Chondrocyte (in vitro differentiated cells): ENCODE data around the gene CHRNA1. TPM values are rescaled to one million over a fixed set of nuclear protein-coding genes. Genes with fewer than 3 reads are reported as not detected.
A peak's percentile ranks its signal among the peaks of the same experiment; 100 is the strongest.

Source experiments
- DNase-seq: peaks from one replicate; pipeline ENCODE4 v3.0.0; 2021; ENCODE audit warnings: mixed read lengths, low spot score
- H3K27ac Mint-ChIP-seq: one replicate; pipeline ENCODE4 v1.8.0; 2021; ENCODE audit warnings: mild to moderate bottlenecking, moderate library complexity, mixed read lengths; ENCODE audit not compliant: unreplicated experiment
- H3K27me3 Mint-ChIP-seq: 2 replicates; pipeline ENCODE4 v1.8.0; 2021; ENCODE audit warnings: low read depth, mixed read lengths
- H3K36me3 Mint-ChIP-seq: 2 replicates; pipeline ENCODE4 v1.8.0; 2021; ENCODE audit warnings: low read depth, mixed read lengths
- H3K4me1 Mint-ChIP-seq: 2 replicates; pipeline ENCODE4 v1.8.0; 2021; ENCODE audit warnings: low read depth, mild to moderate bottlenecking, mixed read lengths
- H3K4me3 Mint-ChIP-seq: one replicate; pipeline ENCODE4 v1.8.0; 2021; ENCODE audit warnings: mild to moderate bottlenecking, moderate library complexity, mixed read lengths; ENCODE audit not compliant: unreplicated experiment
- H3K9me3 Mint-ChIP-seq: 2 replicates; pipeline ENCODE4 v1.8.0; 2021; ENCODE audit warnings: low read depth, mixed read lengths
- total RNA-seq: library from RNA; stranded (reverse); gene quantifications from 3 replicates; pipeline ENCODE4 v1.2.1, GENCODE V29; 2021
- TF ChIP-seq, protein P1 (sequence below): fragments of 200-600 bp; sonication (generic); IDR thresholded peaks from 2 replicates; pipeline ENCODE4 v1.5.0; 2021; ENCODE audit warnings: antibody characterized with exemption, mild to moderate bottlenecking, moderate library complexity

The CHRNA1 gene
- total RNA-seq, 1 donor from 2014 or later, result 0.30 TPM

DNA sequence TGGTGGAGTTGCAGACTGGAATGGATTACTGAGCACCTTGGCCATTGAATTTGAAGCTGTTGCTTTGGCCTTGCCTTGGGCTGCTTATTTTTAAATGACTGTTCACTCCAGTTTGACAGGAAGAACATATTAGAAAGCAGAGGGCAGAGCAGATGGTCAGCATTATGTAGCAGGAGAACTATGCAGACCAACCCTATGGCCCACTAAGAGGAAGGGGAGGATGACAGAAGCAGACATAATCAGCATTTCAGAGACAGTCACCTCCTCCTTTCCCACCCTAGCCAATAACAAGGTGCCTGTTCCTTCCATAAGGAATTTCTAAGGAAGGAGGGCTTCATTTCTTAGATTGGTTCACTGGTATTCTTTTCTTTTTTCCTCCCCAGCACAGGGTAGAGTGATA lies 2.4 kb downstream of the CHRNA1 start:
- H3K27me3 Mint-ChIP-seq, result no peaks in the 10 kb centered on the region
- TF ChIP-seq, protein P1, sequence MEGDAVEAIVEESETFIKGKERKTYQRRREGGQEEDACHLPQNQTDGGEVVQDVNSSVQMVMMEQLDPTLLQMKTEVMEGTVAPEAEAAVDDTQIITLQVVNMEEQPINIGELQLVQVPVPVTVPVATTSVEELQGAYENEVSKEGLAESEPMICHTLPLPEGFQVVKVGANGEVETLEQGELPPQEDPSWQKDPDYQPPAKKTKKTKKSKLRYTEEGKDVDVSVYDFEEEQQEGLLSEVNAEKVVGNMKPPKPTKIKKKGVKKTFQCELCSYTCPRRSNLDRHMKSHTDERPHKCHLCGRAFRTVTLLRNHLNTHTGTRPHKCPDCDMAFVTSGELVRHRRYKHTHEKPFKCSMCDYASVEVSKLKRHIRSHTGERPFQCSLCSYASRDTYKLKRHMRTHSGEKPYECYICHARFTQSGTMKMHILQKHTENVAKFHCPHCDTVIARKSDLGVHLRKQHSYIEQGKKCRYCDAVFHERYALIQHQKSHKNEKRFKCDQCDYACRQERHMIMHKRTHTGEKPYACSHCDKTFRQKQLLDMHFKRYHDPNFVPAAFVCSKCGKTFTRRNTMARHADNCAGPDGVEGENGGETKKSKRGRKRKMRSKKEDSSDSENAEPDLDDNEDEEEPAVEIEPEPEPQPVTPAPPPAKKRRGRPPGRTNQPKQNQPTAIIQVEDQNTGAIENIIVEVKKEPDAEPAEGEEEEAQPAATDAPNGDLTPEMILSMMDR, result no peak
- DNase-seq, result no peak
- H3K36me3 Mint-ChIP-seq, result no peaks in the 10 kb centered on the region
- peaks cover 59% of the 10 kb centered on the region for H3K4me1 Mint-ChIP-seq
- peak overlapping the region; percentile 92 for H3K27ac Mint-ChIP-seq
- no peaks in the 10 kb centered on the region for H3K9me3 Mint-ChIP-seq
- no peak overlapping the region for H3K4me3 Mint-ChIP-seq

DNA sequence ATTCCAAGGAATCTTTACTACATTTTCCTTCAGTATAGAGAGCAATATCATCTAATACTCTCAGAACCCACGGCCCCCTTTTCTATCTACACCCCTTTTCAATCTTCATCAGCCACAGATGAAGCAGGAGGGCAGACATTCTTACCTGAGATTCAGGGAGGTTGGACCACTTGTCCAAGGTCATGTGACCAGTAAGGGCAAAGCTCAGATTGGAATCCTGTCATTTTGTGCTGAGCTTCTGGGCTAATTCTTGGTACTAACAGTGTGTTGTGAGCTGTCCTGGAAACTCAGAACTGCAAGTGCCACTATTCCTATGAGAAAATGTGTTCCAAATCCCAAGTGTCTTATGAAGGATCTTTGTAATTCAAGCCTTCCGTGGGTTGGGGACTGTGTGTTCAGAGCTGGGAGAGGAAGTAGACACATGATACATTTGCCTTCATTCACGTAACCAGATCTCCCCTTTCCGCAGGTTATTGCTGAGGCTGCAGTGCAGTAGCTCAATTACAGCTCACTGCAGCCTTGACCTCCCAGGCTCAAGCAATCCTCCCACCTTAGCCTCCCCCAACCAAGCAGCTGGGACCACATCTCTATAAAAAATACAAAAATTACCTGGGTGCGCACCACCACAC lies 3.3 kb downstream of the CHRNA1 start:
- TF ChIP-seq, protein P1, result no peak
- no peak overlapping the region for H3K27ac Mint-ChIP-seq
- no peaks in the 10 kb centered on the region for H3K9me3 Mint-ChIP-seq
- DNase-seq, result no peak
- no peak overlapping the region for H3K4me3 Mint-ChIP-seq
- H3K27me3 Mint-ChIP-seq, result no peaks in the 10 kb centered on the region
- H3K36me3 Mint-ChIP-seq, result no peaks in the 10 kb centered on the region
- peaks cover 51% of the 10 kb centered on the region for H3K4me1 Mint-ChIP-seq

DNA sequence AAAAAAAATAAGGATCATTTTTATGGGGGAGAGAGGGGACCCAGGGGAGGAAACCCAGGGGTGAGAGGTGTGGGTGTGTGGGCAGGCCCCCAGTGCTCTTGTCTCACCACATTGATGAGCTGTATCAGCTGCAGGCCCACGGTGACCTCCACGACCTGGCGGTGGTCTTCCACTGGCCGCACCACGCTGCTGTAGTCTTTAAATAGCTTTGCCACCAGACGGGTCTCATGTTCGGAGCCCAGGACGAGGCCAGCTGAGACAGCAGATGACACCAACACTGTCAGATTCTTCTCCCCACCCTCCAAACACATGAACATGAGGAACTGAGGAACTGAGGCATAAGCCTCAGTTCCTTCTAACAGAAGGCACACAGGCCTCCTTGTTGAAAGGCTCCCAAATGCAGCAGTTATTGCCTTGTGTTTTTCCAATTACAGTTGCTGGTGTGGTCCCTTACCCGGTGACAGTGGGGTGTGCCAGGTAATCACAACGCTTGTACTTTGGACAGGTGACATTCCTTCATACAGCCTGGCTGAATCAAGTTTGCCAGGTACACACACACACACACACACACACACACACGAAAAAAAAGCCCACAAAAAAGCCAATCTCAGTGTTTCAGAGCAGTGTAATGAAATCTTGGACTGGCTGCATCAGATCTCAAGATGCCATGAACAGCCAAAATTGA lies 4.7 kb downstream of the CHRNA1 start:
- Mint-ChIP-seq H3K9me3 (no peaks in the 10 kb centered on the region), H3K27ac (no peak overlapping the region)
- DNase-seq, result no peak

DNA sequence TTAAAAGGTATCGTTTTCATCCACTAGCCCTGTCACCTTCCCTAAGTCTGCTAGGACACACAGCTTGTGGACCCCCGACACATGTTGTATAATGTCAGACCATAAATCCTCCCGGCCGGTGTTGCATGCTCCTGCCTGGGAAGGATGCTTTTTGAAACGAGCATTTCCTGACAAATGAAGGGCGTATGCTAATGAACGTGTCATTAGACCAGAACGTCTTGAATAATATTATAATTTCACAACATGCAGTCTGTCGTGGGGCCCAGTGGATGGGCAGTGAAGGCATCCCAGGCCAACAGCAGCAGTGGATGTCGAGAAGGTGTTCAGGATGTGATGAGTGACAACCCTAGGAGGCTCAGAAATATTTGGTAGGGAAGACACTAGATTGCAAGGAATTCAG lies 7.5 kb downstream of the CHRNA1 start:
- Mint-ChIP-seq H3K4me1 (peaks cover 21% of the 10 kb centered on the region), H3K4me3 (no peak overlapping the region), H3K27me3 (no peaks in the 10 kb centered on the region), H3K9me3 (no peaks in the 10 kb centered on the region), H3K36me3 (no peaks in the 10 kb centered on the region), H3K27ac (no peak overlapping the region)
- DNase-seq, result no peak
- TF ChIP-seq, protein P1, result no peak

More for the DNA sequence above, 4.7 kb downstream of the CHRNA1 start:
- Mint-ChIP-seq H3K4me3 (no peak overlapping the region), H3K4me1 (peaks cover 37% of the 10 kb centered on the region), H3K27me3 (no peaks in the 10 kb centered on the region), H3K36me3 (no peaks in the 10 kb centered on the region)
- TF ChIP-seq, protein P1, result no peak

DNA sequence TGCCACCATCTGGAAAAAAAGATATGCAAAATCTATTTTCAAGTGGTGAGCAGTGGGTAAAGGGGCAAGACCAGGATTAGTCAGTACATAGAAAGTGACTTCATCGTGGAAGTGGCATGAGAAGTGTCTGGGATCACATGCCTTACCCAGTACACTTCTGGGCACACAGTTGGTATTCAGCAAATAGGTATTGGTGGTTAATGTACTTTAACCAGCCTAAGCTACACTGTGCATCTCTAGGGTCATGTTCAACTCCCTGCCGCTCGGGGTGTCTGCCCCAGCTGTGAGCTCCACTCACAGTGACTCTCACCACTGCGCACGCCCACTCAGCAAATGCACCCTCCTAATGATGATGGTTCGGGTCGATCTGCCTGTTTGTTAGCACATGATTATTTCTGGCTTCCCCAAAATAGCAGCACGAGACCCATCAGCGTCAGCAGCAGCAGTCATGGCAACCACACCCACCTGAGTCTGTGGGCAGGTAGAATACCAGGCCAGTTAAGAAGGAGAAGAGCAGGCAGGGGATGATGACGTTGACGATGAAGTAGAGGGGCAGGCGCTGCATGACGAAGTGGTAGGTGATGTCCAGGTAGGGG lies 11.1 kb downstream of the CHRNA1 start:
- TF ChIP-seq, protein P1, result no peak
- Mint-ChIP-seq H3K27me3 (no peaks in the 10 kb centered on the region), H3K4me1 (peaks cover 19% of the 10 kb centered on the region), H3K36me3 (no peaks in the 10 kb centered on the region), H3K4me3 (no peak overlapping the region), H3K27ac (peak overlapping the region; percentile 75), H3K9me3 (no peaks in the 10 kb centered on the region)
- DNase-seq, result no peak
